Testis (tissue), 3 donors: Measurements from ENCODE around the gene PLOD1. TPM values are rescaled to one million over a fixed set of nuclear protein-coding genes. Genes with fewer than 3 reads are reported as not detected.
"Not testable (repeated sequence)": the region's sequence is repeated elsewhere in the genome, so short reads cannot be mapped to it uniquely, and the experiment has no call there.

ENCODE experiments used
- DNase-seq: peaks from one replicate; pipeline ENCODE4 v3.0.0-alpha.2; 2019
- H3K27ac ChIP-seq, 2 donors: fragments of 200-600 bp; sonication (generic); one replicate each; pipeline ENCODE4 v1.5.1; 2019
- H3K27me3 ChIP-seq: fragments of 200-600 bp; sonication (generic); one replicate; pipeline ENCODE4 v1.5.1; 2019
- H3K36me3 ChIP-seq: fragments of 200-600 bp; sonication (generic); one replicate; pipeline ENCODE4 v1.5.1; 2017; ENCODE audit warnings: low read depth; ENCODE audit errors: missing control alignments
- H3K4me1 ChIP-seq: fragments of 200-600 bp; sonication (generic); one replicate; pipeline ENCODE4 v1.5.1; 2019
- H3K4me3 ChIP-seq, 2 donors: fragments of 200-600 bp; sonication (generic); one replicate each; pipeline ENCODE4 v1.5.1; 2017 to 2019
- H3K9me3 ChIP-seq: fragments of 200-600 bp; sonication (generic); one replicate; pipeline ENCODE4 v1.5.1; 2017
- CTCF ChIP-seq, 3 experiments: fragments of 450-650 bp in 2 of 3; fragments of 200-600 bp in 1 of 3; sonication (generic) in 1 of 3; IDR thresholded peaks; one replicate each; pipeline ENCODE4 v1.5.1; 2016 to 2019; ENCODE audit warnings: antibody characterized with exemption in 3 of 3, mild to moderate bottlenecking in 2 of 3, moderate library complexity in 1 of 3
- POLR2A ChIP-seq: fragments of 450-650 bp; IDR thresholded peaks from one replicate; pipeline ENCODE4 v1.6.1; 2017; ENCODE audit warnings: antibody characterized with exemption, mild to moderate bottlenecking, moderate library complexity
- WGBS, 2 donors: methylation state at CpG; one replicate each; pipeline ENCODE4 v1.1.5; 2018; 5-methylcytosine and 5-hydroxymethylcytosine counted together
- intact Hi-C: fragments of 100-400 bp; cut with DNase I; formaldehyde crosslinking; loops from one replicate; pipeline ENCODE4 v1.15.1; 2023; ENCODE audit warnings: low total_unique reads
- polyA plus RNA-seq: library from polyadenylated mRNA; stranded (reverse); fragments of 350-450 nt; fragmentation: Illumina TruSeq; extraction: RNeasy Lipid Tissue Mini Kit (QIAGEN cat#74804); gene quantifications from one replicate; pipeline ENCODE4 v1.2.3, GENCODE V29; 2014; ENCODE audit warnings: low read depth, low replicate concordance; ENCODE audit not compliant: insufficient read depth
- total RNA-seq, 2 donors: library from RNA; depleted of rRNA; stranded (reverse); fragments of >200 nt; gene quantifications; one replicate each; pipeline ENCODE4 v1.2.3, GENCODE V29; 2016

Gene PLOD1
- total and polyA plus RNA-seq, 3 donors from 2014 or later = 33.1 to 62.0 (median 41.3) TPM

DNA sequence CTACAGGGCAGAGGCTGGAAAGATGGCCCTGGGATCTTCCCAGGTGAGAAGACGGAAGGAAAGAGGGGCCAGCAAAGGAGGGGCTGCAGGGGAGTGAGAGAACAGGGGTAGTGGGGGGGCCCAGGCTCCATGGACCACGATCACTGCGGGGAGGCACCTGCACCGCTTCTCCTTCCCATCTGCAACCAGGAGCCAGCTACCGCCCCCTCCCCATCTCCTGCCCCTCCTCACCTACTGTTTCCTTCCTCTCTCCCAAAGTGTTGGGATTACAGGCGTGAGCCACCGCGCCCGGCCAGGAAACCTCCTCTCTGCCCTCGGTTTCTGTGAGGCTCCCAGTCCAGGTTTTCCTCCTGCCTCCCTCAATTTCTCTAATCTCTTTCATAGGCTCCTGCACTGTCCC, 27.6 kb upstream of the PLOD1 start:
- TF ChIP-seq POLR2A = no peak
- TF ChIP-seq CTCF (IDR thresholded peaks at IDR 0.05) = no peak
- intact Hi-C loops = no loop called here
- H3K27me3 ChIP-seq = no peaks in the 10 kb centered on the region
- no peak overlapping the region for H3K4me3 ChIP-seq
- no peak overlapping the region for H3K27ac ChIP-seq
- no peaks in the 10 kb centered on the region for H3K9me3 ChIP-seq
- DNase-seq = no peak
- peaks cover 6% of the 10 kb centered on the region for H3K4me1 ChIP-seq
- no peaks in the 10 kb centered on the region for H3K36me3 ChIP-seq
- WGBS, 2 donors = 71 to 77% methylated on average over 10 of the region's 10 CpGs

- Histone ChIP-seq H3K9me3 (no peaks in the 10 kb centered on the region), H3K4me1 (peaks cover 10% of the 10 kb centered on the region), H3K27ac (peak overlapping the region; percentile 98 to 100), H3K36me3 (no peaks in the 10 kb centered on the region), H3K27me3 (no peaks in the 10 kb centered on the region), H3K4me3 (peak overlapping the region; percentile 1 to 81)
- TF ChIP-seq CTCF (IDR thresholded peaks at IDR 0.05) (peak; percentile 77 to 91 (median 85)), POLR2A (no peak)
- intact Hi-C loops = no loop called here
- WGBS, 2 donors = 12% methylated on average over 19 of the region's 19 CpGs
- peak; percentile 95 for DNase-seq
Observed at GRCh38 chr1:11907275-11908094, 27.0 kb upstream of the PLOD1 start.

DNA sequence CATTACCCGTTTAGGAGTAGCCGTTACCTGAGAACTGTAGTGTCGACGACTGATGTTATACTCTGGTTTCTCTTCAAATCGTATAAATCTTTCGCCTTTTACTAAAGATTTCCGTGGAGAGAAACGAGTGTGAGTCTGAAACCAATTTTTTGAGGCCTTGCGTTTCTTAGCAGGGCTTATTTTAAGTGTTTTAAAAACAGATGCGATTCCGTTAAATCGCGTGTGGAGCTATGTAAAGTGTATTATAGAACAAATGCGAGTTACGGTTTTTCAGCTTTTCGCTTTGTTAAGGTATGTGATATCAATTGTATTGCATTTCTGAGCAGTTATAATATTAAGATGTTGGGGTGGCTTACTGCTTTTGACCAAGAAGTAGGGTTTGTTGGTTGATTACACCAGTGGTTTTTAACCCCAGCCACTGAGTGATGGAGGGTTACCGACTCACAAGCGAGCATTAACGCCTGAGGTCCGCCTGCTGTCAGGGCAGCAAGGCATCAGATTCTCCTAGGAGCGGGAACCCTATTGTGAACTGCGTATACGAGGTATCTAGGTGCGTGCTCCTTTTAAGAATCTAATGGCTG, 26.3 kb upstream of the PLOD1 start:
- 1% methylated on average over 20 to 24 of the region's 24 CpGs for WGBS, 2 donors
- intact Hi-C loops = no loop called here
- H3K36me3 ChIP-seq = no peaks in the 10 kb centered on the region
- TF ChIP-seq POLR2A (peak; percentile 84), CTCF (IDR thresholded peaks at IDR 0.05) (no peak)
- peak overlapping the region; percentile 60 to 81 for H3K4me3 ChIP-seq
- no peaks in the 10 kb centered on the region for H3K27me3 ChIP-seq
- peak; percentile 54 for DNase-seq
- H3K4me1 ChIP-seq = peaks cover 17% of the 10 kb centered on the region
- H3K27ac ChIP-seq = peak overlapping the region; percentile 98 to 100
- H3K9me3 ChIP-seq = no peaks in the 10 kb centered on the region

GRCh38 chr1:11910914-11911228, 23.6 kb upstream of the PLOD1 start:
- H3K27me3 ChIP-seq, H3K36me3 ChIP-seq, H3K4me3 ChIP-seq, intact Hi-C loops, H3K9me3 ChIP-seq, DNase-seq: not testable (repeated sequence)
- peaks cover 22% of the 10 kb centered on the region for H3K4me1 ChIP-seq
- WGBS, 2 donors = 60 to 72% methylated on average over 6 of the region's 6 CpGs
- H3K27ac ChIP-seq = peak overlapping the region in 1 of 2 donors; percentile 98

DNA sequence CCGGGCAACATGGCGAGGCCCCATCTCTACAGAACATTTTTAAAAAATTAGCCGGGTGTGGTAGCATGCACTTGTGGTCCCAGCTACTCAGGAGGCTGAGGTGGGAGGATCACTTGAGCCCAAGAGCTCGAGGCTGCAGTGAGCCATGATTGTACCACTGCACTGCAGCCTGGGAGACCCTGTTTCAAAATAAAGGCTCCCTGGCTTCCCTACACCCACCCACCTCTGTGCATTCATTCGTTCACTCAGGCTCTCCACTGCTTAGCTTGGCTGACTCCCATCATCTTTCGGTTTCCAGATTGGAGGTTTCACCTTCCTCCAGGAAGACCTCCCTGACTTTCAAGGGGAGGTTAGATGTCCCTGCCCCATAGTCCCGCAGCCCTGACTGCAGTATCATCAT, 22.5 kb upstream of the PLOD1 start:
- 90 to 96% methylated on average over 7 of the region's 7 CpGs for WGBS, 2 donors
- Histone ChIP-seq H3K27me3 (no peaks in the 10 kb centered on the region), H3K9me3 (no peaks in the 10 kb centered on the region), H3K27ac (peak overlapping the region; percentile 17 to 65), H3K36me3 (no peaks in the 10 kb centered on the region), H3K4me3 (no peak overlapping the region), H3K4me1 (peaks cover 22% of the 10 kb centered on the region)
- TF ChIP-seq POLR2A = no peak
- no peak for TF ChIP-seq CTCF (IDR thresholded peaks at IDR 0.05)
- DNase-seq = no peak
- intact Hi-C loops = no loop called here

- DNase-seq = peak; percentile 73
- H3K4me3 ChIP-seq, intact Hi-C loops, H3K9me3 ChIP-seq, H3K36me3 ChIP-seq, H3K27me3 ChIP-seq: not testable (repeated sequence)
- 53 to 56% methylated on average over 21 of the region's 21 CpGs for WGBS, 2 donors
- peaks cover 22% of the 10 kb centered on the region for H3K4me1 ChIP-seq
- peak overlapping the region; percentile 17 to 65 for H3K27ac ChIP-seq
Observed at GRCh38 chr1:11912482-11913216, 21.9 kb upstream of the PLOD1 start.
